ENCODE measurements around the gene MAPT.

DNA sequence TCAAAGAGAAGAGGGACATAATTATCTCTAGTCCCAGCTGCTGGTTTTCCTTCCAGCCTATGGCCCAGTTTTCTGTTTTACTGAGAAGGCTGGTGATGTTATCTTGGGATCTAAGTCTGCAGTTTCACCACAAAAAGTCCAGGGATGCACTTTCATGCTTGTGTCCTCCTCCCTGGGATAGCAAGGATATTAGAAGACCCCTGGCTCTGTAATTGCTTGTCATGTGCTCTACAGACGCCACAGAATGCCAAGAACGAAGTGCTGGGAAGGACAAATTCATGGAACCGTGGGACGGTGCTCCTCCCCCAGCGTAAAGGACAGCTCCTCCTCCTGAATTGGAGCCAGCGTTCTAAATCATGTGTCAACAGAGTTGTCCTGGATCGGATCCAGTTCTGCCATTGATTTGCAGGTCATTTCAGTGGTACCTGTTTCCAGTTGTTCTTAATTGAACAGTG is 8.6 kb downstream of the MAPT start:
- TF ChIP-seq POLR2A (IDR thresholded peaks at IDR 0.05; ENCODE audit: borderline replicate concordance, extremely low read depth, insufficient read depth, insufficient read length) (no peak), SP1 (IDR thresholded peaks at IDR 0.05; ENCODE audit: low read depth) (no peak), POLR2AphosphoS5 (IDR thresholded peaks at IDR 0.05; ENCODE audit: low read depth, low read length) (no peak), SRF (IDR thresholded peaks at IDR 0.05; ENCODE audit: low read depth) (no peak), JUND (IDR thresholded peaks at IDR 0.05) (no peak)
- TF ChIP-seq, protein P1, sequence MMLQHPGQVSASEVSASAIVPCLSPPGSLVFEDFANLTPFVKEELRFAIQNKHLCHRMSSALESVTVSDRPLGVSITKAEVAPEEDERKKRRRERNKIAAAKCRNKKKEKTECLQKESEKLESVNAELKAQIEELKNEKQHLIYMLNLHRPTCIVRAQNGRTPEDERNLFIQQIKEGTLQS (IDR thresholded peaks at IDR 0.05), result no peak
- TF ChIP-seq, protein P2, sequence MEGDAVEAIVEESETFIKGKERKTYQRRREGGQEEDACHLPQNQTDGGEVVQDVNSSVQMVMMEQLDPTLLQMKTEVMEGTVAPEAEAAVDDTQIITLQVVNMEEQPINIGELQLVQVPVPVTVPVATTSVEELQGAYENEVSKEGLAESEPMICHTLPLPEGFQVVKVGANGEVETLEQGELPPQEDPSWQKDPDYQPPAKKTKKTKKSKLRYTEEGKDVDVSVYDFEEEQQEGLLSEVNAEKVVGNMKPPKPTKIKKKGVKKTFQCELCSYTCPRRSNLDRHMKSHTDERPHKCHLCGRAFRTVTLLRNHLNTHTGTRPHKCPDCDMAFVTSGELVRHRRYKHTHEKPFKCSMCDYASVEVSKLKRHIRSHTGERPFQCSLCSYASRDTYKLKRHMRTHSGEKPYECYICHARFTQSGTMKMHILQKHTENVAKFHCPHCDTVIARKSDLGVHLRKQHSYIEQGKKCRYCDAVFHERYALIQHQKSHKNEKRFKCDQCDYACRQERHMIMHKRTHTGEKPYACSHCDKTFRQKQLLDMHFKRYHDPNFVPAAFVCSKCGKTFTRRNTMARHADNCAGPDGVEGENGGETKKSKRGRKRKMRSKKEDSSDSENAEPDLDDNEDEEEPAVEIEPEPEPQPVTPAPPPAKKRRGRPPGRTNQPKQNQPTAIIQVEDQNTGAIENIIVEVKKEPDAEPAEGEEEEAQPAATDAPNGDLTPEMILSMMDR (IDR thresholded peaks at IDR 0.05 in 2 of 3, conservative IDR thresholded peaks at IDR 0.05 in 1 of 3; ENCODE audit: borderline replicate concordance in 1 of 3, insufficient read depth in 1 of 3, low read depth in 2 of 3, low read length in 2 of 3), result no peak
- TF ChIP-seq, protein P3, sequence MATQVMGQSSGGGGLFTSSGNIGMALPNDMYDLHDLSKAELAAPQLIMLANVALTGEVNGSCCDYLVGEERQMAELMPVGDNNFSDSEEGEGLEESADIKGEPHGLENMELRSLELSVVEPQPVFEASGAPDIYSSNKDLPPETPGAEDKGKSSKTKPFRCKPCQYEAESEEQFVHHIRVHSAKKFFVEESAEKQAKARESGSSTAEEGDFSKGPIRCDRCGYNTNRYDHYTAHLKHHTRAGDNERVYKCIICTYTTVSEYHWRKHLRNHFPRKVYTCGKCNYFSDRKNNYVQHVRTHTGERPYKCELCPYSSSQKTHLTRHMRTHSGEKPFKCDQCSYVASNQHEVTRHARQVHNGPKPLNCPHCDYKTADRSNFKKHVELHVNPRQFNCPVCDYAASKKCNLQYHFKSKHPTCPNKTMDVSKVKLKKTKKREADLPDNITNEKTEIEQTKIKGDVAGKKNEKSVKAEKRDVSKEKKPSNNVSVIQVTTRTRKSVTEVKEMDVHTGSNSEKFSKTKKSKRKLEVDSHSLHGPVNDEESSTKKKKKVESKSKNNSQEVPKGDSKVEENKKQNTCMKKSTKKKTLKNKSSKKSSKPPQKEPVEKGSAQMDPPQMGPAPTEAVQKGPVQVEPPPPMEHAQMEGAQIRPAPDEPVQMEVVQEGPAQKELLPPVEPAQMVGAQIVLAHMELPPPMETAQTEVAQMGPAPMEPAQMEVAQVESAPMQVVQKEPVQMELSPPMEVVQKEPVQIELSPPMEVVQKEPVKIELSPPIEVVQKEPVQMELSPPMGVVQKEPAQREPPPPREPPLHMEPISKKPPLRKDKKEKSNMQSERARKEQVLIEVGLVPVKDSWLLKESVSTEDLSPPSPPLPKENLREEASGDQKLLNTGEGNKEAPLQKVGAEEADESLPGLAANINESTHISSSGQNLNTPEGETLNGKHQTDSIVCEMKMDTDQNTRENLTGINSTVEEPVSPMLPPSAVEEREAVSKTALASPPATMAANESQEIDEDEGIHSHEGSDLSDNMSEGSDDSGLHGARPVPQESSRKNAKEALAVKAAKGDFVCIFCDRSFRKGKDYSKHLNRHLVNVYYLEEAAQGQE (IDR thresholded peaks at IDR 0.05; ENCODE audit: low read depth), result no peak

All from HCT116 (cell line).